HepG2 (cell line): ENCODE measurements around the gene CAPN8. TPM values are rescaled to one million over a fixed set of nuclear protein-coding genes. Genes with fewer than 3 reads are reported as not detected.
A peak's percentile ranks its signal among the peaks of the same experiment; 100 is the strongest.

ENCODE experiments used
- ATAD3A ChIP-seq: sonication (generic); formaldehyde crosslinking; IDR thresholded peaks from 2 replicates; pipeline ENCODE4 v1.4.0; 2020; ENCODE audit warnings: missing genetic modification reagents
- ATF2 ChIP-seq: sonication (generic); formaldehyde crosslinking; IDR thresholded peaks from 2 replicates; pipeline ENCODE4 v1.4.0; 2020; ENCODE audit warnings: missing genetic modification reagents
- DMAP1 ChIP-seq: IDR thresholded peaks from 2 replicates; pipeline ENCODE4 v1.6.1; 2016
- GLI4 ChIP-seq: sonication (generic); formaldehyde crosslinking; IDR thresholded peaks from 2 replicates; pipeline ENCODE4 v1.5.1; 2020; ENCODE audit warnings: missing genetic modification reagents, mild to moderate bottlenecking, moderate library complexity, borderline replicate concordance
- HNF1A ChIP-seq, 2 experiments: sonication (generic) in 1 of 2; formaldehyde crosslinking in 1 of 2; IDR thresholded peaks; 2 replicates each; pipeline versions ENCODE4 v1.4.0 to v1.6.1; 2016 to 2020; ENCODE audit warnings: borderline replicate concordance in 1 of 2, low read depth in 1 of 2, mild to moderate bottlenecking in 1 of 2, missing genetic modification reagents in 1 of 2
- PBX3 ChIP-seq: sonication (generic); formaldehyde crosslinking; IDR thresholded peaks from 2 replicates; pipeline ENCODE4 v1.8.1; 2023; ENCODE audit warnings: missing genetic modification reagents, inconsistent platforms, borderline replicate concordance
- RBM22 ChIP-seq: fragments of 200-400 bp; formaldehyde crosslinking; optimal IDR thresholded peaks from 2 replicates; pipeline ENCODE3; 2017; ENCODE audit warnings: mild to moderate bottlenecking, low read length, moderate library complexity
- RCOR2 ChIP-seq: IDR thresholded peaks from 2 replicates; pipeline ENCODE4 v1.6.1; 2016; ENCODE audit warnings: missing biosample characterization, missing genetic modification reagents
- RORA ChIP-seq: sonication (generic); formaldehyde crosslinking; IDR thresholded peaks from 2 replicates; pipeline ENCODE4 v1.5.0; 2020; ENCODE audit warnings: mild to moderate bottlenecking, missing genetic modification reagents, moderate library complexity
- RXRB ChIP-seq: IDR thresholded peaks from 2 replicates; pipeline ENCODE4 v1.6.1; 2016; ENCODE audit warnings: borderline replicate concordance, missing genetic modification reagents, missing compliant biosample characterization
- SAFB2 ChIP-seq: sonication (generic); formaldehyde crosslinking; IDR thresholded peaks from 2 replicates; pipeline ENCODE4 v1.5.1; 2020; ENCODE audit warnings: missing genetic modification reagents, low read depth, mild to moderate bottlenecking, borderline replicate concordance
- STAT6 ChIP-seq: sonication (generic); formaldehyde crosslinking; IDR thresholded peaks from 2 replicates; pipeline ENCODE4 v1.4.0; 2020; ENCODE audit warnings: missing genetic modification reagents, mild to moderate bottlenecking, borderline replicate concordance
- TSC22D2 ChIP-seq: sonication (generic); formaldehyde crosslinking; IDR thresholded peaks from 2 replicates; pipeline ENCODE4 v1.5.1; 2020; ENCODE audit warnings: missing genetic modification reagents, mild to moderate bottlenecking, borderline replicate concordance
- ZNF343 ChIP-seq: sonication (generic); formaldehyde crosslinking; IDR thresholded peaks from 2 replicates; pipeline ENCODE4 v1.4.0; 2020; ENCODE audit warnings: mild to moderate bottlenecking, missing genetic modification reagents
- ZNF557 ChIP-seq: sonication (generic); formaldehyde crosslinking; IDR thresholded peaks from 2 replicates; pipeline ENCODE4 v1.4.0; 2020; ENCODE audit warnings: missing genetic modification reagents
- ZNF839 ChIP-seq: sonication (generic); formaldehyde crosslinking; IDR thresholded peaks from 2 replicates; pipeline ENCODE4 v1.4.0; 2020; ENCODE audit warnings: missing genetic modification reagents, mild to moderate bottlenecking, borderline replicate concordance
- ZNF878 ChIP-seq: sonication (generic); formaldehyde crosslinking; IDR thresholded peaks from 2 replicates; pipeline ENCODE4 v1.8.1; 2023; ENCODE audit warnings: mild to moderate bottlenecking, missing genetic modification reagents, moderate library complexity
- polyA plus RNA-seq, 8 experiments: library from polyadenylated mRNA; depleted of rRNA in 3 of 8; stranded (reverse) in 7 of 8; unstranded in 1 of 8; fragments of >200 nt; fragmentation: Illumina TruSeq in 4 of 8; extraction: Trizol in 4 of 8; gene quantifications; 2 replicates each; pipeline versions ENCODE4 v1.2.1 to v1.2.3, GENCODE V29; 2011 to 2016; ENCODE audit warnings: low read depth in 4 of 8, missing spikeins in 1 of 8, mixed read lengths in 1 of 8; ENCODE audit not compliant: insufficient read depth in 1 of 8
- total RNA-seq, 5 experiments: library from RNA; depleted of rRNA; stranded (reverse); fragments of >200 nt; fragmentation: Illumina TruSeq; extraction: Trizol; gene quantifications; 2 replicates each; pipeline ENCODE4 v1.2.3, GENCODE V29; 2016; ENCODE audit warnings: low read depth in 1 of 5

Gene CAPN8
- total and polyA plus RNA-seq, 2 of the 13 experiments (the other 11 are each of a cell fraction or from before 2014, with no cell fraction given): 0.20 to 0.25 TPM

- TF ChIP-seq PBX3 (CRISPR knock-in tag) (no peak), RORA (no peak), HNF1A (IDR thresholded peaks at IDR 0.05; ENCODE audit: low read depth) (no peak), HNF1A (CRISPR knock-in tag; IDR thresholded peaks at IDR 0.05; ENCODE audit: borderline replicate concordance) (no peak), RCOR2 (CRISPR knock-in tag) (0 out of 2 replicates have a peak, but pooled peaks have one; percentile 16), RBM22 (no peak), DMAP1 (CRISPR knock-in tag) (no peak), ZNF557 (CRISPR knock-in tag) (no peak), TSC22D2 (CRISPR knock-in tag) (no peak), STAT6 (CRISPR knock-in tag) (no peak), ATAD3A (CRISPR knock-in tag) (no peak), SAFB2 (CRISPR knock-in tag) (no peak), GLI4 (CRISPR knock-in tag) (no peak), ZNF878 (CRISPR knock-in tag) (no peak), ATF2 (CRISPR knock-in tag) (no peak), ZNF343 (CRISPR knock-in tag) (no peak), ZNF839 (no peak), RXRB (CRISPR knock-in tag) (0 out of 2 replicates have a peak, but pooled peaks have one; percentile 20)
Measured at GRCh38 chr1:223622132-223622842, 43.2 kb downstream of the CAPN8 start (continued).
